Astrocyte of the spinal cord (primary cell): Measurements from ENCODE around the gene CPNE7.

Source experiments
- DNase-seq: peaks from one replicate; pipeline ENCODE4 v3.0.0; 2011; ENCODE audit warnings: low read depth, low spot score
- H3K4me3 ChIP-seq: 2 replicates; pipeline ENCODE4 v1.5.1; 2011; ENCODE audit warnings: low read depth, mild to moderate bottlenecking, low read length, moderate library complexity
- CTCF ChIP-seq: IDR thresholded peaks from 2 replicates; pipeline ENCODE4 v1.5.1; 2012; ENCODE audit warnings: low read depth, mild to moderate bottlenecking, low read length, inconsistent platforms
- in situ Hi-C: cut with HindIII; loops from 2 replicates; pipeline ENCODE4 v1.10.0; 2017; ENCODE audit warnings: low sequenced_read_pairs

Gene CPNE7

GRCh38 chr16:89549007-89549700 is 26.4 kb upstream of the CPNE7 start:
- no peak overlapping the region for H3K4me3 ChIP-seq
- DNase-seq, result no peak
- in situ Hi-C loops, result no loop called here
- no peak for TF ChIP-seq CTCF

- in situ Hi-C loops, result no loop called here
- no peak for DNase-seq
- no peak overlapping the region for H3K4me3 ChIP-seq
These were observed 25.0 kb upstream of the CPNE7 start for GRCh38 chr16:89550421-89551007.

GRCh38 chr16:89552329-89552728 is 23.2 kb upstream of the CPNE7 start:
- no peak overlapping the region for H3K4me3 ChIP-seq
- no peak for DNase-seq
- no peak for TF ChIP-seq CTCF
- in situ Hi-C loops, result no loop called here

More at GRCh38 chr16:89550421-89551007, 25.0 kb upstream of the CPNE7 start:
- no peak for TF ChIP-seq CTCF

- DNase-seq, result no peak
- in situ Hi-C loops, result no loop called here
- no peak for TF ChIP-seq CTCF
- H3K4me3 ChIP-seq, result no peak overlapping the region
These were observed 22.6 kb upstream of the CPNE7 start for GRCh38 chr16:89552913-89553312.

GRCh38 chr16:89553733-89554132 is 21.8 kb upstream of the CPNE7 start:
- DNase-seq, result no peak
- no peak for TF ChIP-seq CTCF
- in situ Hi-C loops, result no loop called here
- H3K4me3 ChIP-seq, result no peak overlapping the region

GRCh38 chr16:89554343-89554742 is 21.2 kb upstream of the CPNE7 start:
- in situ Hi-C loops, result no loop called here
- no peak for DNase-seq
- TF ChIP-seq CTCF, result no peak
- H3K4me3 ChIP-seq, result no peak overlapping the region
